Esophagus (tissue), 2 donors: ENCODE results near the gene VPS26C. TPM values are rescaled to one million over a fixed set of nuclear protein-coding genes. Genes with fewer than 3 reads are reported as not detected.

Experiments used
- H3K27ac ChIP-seq, 2 donors: one replicate each; pipeline ENCODE4 v1.5.1; 2013; ENCODE audit warnings: low read depth in 2 of 2, mild to moderate bottlenecking in 2 of 2, inconsistent platforms in 1 of 2, low read length in 1 of 2, moderate library complexity in 1 of 2
- H3K27me3 ChIP-seq, 2 donors: one replicate each; pipeline ENCODE4 v1.6.1; 2013; ENCODE audit warnings: low read length in 2 of 2, control low read depth in 1 of 2, mild to moderate bottlenecking in 1 of 2; ENCODE audit not compliant: insufficient read depth in 2 of 2, control insufficient read depth in 1 of 2
- H3K36me3 ChIP-seq, 2 donors: one replicate each; pipeline ENCODE4 v1.6.1; 2013; ENCODE audit warnings: low read length in 1 of 2; ENCODE audit not compliant: control insufficient read depth in 2 of 2, insufficient read depth in 2 of 2
- H3K4me1 ChIP-seq, 2 donors: one replicate each; pipeline ENCODE4 v1.6.1; 2013; ENCODE audit warnings: low read length in 1 of 2; ENCODE audit not compliant: control insufficient read depth in 2 of 2, insufficient read depth in 2 of 2
- H3K4me3 ChIP-seq, 2 donors: one replicate each; pipeline ENCODE4 v1.5.1; 2013; ENCODE audit warnings: low read length in 2 of 2, mild to moderate bottlenecking in 2 of 2, low read depth in 1 of 2, moderate library complexity in 1 of 2
- H3K9me3 ChIP-seq, 2 donors: one replicate each; pipeline ENCODE4 v1.6.1; 2013; ENCODE audit warnings: mild to moderate bottlenecking in 2 of 2, low read depth in 1 of 2, low read length in 1 of 2, moderate library complexity in 1 of 2; ENCODE audit not compliant: control insufficient read depth in 2 of 2, insufficient read depth in 1 of 2
- WGBS, 2 donors: extraction: QIAGEN DNeasy Blood & Tissue Kit; methylation state at CpG; one replicate each; pipeline ENCODE4 v1.1.7; 2013; 5-methylcytosine and 5-hydroxymethylcytosine counted together
- polyA plus RNA-seq, 2 donors: library from polyadenylated mRNA; stranded (reverse); fragments of 200-250 nt; gene quantifications; one replicate each; pipeline ENCODE4 v1.2.3, GENCODE V29; 2013
- donor health status: healthy with polysubstance abuse.
- donor health status: Bipolar disorder and iron deficiency.

Gene VPS26C
- polyA plus RNA-seq, 2 donors: 12.4 to 18.0 TPM

DNA sequence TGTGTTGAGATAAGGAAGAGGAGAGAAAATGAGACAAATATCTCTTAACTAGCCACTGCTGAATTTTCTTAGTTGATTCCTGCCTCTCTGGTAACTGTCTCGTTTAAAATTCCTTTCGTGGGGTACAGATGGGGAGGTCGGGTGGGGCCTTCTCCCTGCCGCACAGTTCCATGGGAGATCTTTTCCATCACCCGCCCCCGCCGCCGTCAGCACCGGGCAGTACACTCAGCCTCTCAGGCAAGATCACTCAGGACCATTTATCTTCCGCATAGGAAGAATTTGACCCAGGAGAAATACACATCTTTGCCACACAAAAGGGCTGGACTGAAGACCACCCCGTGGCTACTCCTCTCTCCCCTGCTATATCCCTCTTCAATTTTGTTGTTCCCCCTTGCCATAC is 2.3 kb upstream of the VPS26C start:
- Histone ChIP-seq H3K27ac (peak overlapping the region in 1 of 2 donors; percentile 24), H3K4me1 (peaks cover 0 to 3% of the 10 kb centered on the region in 2 donors), H3K36me3 (no peaks in the 10 kb centered on the region), H3K9me3 (no peaks in the 10 kb centered on the region), H3K27me3 (no peaks in the 10 kb centered on the region), H3K4me3 (no peak overlapping the region)
- WGBS, 2 donors: 92 to 93% methylated on average over 11 of the region's 11 CpGs

DNA sequence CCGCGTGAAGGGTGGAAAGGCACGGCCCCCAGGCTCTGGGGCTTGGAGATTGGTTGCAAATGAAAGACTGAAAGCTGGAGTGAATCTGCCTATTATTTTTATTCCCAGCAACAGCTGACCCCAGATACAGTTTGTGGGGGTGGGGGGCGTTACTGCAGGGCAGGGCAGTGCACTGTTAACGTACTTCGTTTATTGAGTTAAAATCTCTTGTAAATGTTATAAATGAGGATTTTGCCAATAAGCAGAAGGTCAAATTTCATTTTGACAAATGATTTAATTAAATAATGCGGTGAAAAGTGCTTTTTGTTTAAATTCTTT is 1.0 kb upstream of the VPS26C start:
- Histone ChIP-seq H3K36me3 (no peaks in the 10 kb centered on the region), H3K27ac (peak overlapping the region; percentile 99 to 100), H3K4me1 (peaks cover 0 to 5% of the 10 kb centered on the region in 2 donors), H3K27me3 (no peaks in the 10 kb centered on the region), H3K4me3 (peak overlapping the region; percentile 78 to 84), H3K9me3 (no peaks in the 10 kb centered on the region)
- 1 to 2% methylated on average over 7 of the region's 7 CpGs for whole genome bisulfite sequencing, 2 donors

DNA sequence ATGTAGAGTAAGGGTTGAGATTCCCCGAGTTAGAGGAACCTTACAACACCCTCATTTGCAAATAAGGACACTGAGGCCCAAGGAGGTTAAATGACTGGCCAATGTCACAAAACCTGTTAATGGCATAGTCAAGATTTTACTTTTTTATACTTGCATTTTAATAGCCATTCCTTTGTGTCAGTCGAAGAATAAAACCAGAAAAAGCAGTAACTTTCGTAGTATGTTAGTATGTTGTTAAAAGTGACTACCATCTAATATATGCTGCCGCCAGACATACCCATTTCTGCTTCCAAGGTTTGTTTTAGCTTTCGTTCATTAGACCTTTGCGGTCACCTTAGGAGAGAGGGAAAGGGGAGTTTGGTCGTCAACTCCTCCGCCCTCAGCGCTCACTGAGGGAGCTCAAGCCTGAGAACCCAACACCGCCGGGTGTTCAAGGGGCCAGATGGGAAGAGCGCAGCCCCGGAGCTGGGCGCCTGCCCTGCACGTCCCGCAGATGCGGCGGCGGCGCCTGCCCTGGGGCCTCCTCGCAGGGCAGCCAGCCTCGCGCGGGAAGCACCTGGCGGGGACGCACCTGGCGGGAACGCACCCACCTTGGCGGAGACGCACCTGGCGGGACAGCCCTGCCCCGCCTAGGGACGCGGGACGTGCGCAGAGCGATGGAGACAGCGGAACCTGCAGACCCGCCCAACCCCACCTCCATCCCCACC is 466 bp downstream of the VPS26C start:
- H3K27me3 ChIP-seq: no peaks in the 10 kb centered on the region
- peak overlapping the region; percentile 99 to 100 for H3K27ac ChIP-seq
- H3K4me3 ChIP-seq: peak overlapping the region; percentile 78 to 84
- H3K9me3 ChIP-seq: no peaks in the 10 kb centered on the region
- no peaks in the 10 kb centered on the region for H3K36me3 ChIP-seq
- WGBS, 2 donors: 1 to 2% methylated on average over 34 to 39 of the region's 39 CpGs
- H3K4me1 ChIP-seq: peaks cover 0 to 5% of the 10 kb centered on the region in 2 donors

DNA sequence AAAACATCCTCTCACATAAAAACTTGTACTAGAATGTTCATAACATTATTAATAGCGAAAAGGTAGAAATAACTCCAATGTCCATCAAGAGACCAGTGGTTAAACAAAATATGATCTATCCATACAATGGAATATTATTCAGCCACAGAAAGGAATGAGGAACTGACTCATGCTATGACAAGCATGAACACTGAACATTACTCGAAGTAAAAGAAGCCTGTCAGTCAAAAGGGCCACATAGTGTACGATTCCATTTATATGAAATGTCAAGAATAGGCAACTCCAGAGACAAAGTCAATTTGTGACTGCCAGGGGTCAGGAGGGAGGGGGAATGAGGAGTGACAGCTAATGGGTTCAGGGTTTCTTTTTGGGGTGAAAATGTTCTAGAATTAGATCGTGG is 2.3 kb downstream of the VPS26C start:
- H3K36me3 ChIP-seq: no peaks in the 10 kb centered on the region
- no peaks in the 10 kb centered on the region for H3K9me3 ChIP-seq
- WGBS, 2 donors: 73 to 86% methylated on average over 4 of the region's 4 CpGs
- H3K27me3 ChIP-seq: no peaks in the 10 kb centered on the region
- H3K4me3 ChIP-seq: no peak overlapping the region
- H3K4me1 ChIP-seq: peaks cover 0 to 2% of the 10 kb centered on the region in 2 donors
- H3K27ac ChIP-seq: peak overlapping the region; percentile 21 to 57

DNA sequence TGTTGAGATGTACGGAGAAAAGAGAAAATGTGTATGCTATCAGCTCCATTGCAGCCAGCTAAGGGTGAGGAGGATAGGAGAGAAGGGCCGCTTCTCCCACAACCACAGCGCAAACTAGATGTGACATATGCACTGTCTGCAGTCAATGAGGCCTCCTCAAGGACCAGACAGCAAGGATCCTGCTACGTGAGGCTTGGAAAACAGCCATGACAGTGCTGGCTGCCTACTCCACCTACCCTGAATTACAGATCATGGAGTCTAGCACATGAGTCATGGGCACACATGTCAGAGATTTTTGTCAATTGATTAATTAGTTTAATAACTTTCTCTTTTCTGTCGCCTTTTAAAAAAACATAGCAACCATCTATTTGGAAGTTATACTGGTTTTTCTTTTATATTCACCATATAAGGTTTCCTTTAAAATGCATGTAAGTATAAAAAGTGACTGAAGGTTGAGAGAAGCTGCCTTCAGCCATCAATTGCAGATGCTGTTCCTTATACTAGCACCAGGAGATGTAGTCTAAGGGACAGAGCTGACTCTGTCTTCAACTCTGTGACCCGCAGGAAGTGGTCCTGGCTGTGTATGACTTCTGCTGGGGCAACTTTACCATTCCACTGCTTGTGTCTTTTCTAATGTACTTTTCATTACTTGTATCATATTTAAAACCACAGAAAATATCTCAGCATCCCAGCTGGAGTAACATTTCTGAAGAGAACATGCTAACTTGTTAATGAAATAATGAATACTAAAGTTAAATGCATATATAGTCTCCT is 3.1 kb downstream of the VPS26C start:
- Histone ChIP-seq H3K27ac (peak overlapping the region; percentile 52 to 93), H3K27me3 (no peaks in the 10 kb centered on the region), H3K4me1 (peaks cover 0 to 2% of the 10 kb centered on the region in 2 donors), H3K4me3 (no peak overlapping the region), H3K9me3 (no peaks in the 10 kb centered on the region), H3K36me3 (no peaks in the 10 kb centered on the region)
- 76 to 83% methylated on average over 6 of the region's 6 CpGs for WGBS, 2 donors

DNA sequence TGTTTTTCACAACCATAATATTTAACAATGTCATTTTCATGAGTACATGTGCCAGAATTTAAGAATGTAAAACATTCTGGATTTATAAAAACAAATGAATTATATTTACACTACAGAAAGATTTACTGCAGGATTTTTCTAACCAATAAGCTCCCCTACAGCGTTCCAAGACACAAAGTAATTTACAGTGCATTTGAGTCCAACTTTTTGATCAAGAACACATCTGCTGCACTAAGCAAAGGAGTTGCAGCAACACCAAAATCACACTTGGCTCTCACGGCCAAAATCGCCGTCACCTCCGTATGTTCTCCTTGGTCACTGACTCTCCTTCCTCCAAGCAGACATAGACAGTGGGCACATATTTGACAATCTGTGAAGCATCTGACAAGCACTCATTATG is 7.7 kb downstream of the VPS26C start:
- H3K27me3 ChIP-seq: no peaks in the 10 kb centered on the region
- H3K4me3 ChIP-seq: no peak overlapping the region
- H3K36me3 ChIP-seq: no peaks in the 10 kb centered on the region
- no peaks in the 10 kb centered on the region for H3K9me3 ChIP-seq
- WGBS, 2 donors: 70 to 74% methylated on average over 5 of the region's 5 CpGs
- peaks cover 0 to 5% of the 10 kb centered on the region in 2 donors for H3K4me1 ChIP-seq
- peak overlapping the region; percentile 2 to 70 for H3K27ac ChIP-seq

DNA sequence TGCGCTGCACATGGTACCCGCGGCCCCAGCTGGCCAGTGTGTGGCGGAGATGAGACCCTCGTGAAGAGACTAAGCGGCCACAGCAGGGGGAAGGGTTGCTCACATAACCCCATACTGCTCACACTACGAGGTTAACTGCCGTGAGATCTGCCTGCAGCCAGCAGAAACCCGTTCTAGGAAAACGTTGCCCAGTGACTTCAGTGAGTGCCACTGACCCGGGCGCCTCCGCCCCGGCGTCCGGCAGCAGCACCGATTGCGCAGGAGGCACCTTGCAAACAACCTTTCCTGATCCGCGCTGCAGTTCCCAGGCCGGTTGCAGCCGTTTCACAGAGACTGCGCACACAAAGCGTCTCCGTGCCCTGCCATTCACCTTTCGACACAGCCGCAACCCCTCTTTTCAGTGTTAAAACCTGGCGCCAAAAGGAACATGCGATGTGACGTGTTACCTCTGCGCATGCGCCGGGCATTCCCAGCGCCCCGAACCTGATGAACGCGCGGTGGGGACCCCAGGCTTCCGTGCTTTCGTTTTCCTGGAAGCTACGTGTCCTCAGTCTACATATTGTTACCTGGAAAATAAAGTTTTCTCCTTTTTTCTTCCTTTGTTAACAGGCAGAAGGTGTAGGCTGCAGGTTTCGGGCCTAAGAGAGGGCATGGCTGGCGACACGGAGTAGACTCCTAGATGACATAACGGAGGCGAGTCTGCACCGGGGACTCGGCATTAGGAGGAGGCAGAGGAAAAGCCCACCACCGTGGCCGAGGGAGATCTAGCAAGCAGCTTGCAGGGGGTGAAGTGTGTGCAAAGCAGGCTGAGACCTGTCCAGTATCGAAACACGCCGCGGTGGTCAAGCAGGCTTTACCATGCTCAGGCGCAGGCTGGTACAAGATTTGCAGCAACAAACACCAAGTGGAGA is 8.9 kb downstream of the VPS26C start:
- Histone ChIP-seq H3K4me3 (peak overlapping the region; percentile 50 to 55), H3K27ac (peak overlapping the region; percentile 87 to 93), H3K27me3 (no peaks in the 10 kb centered on the region), H3K36me3 (no peaks in the 10 kb centered on the region), H3K9me3 (no peaks in the 10 kb centered on the region), H3K4me1 (peaks cover 0 to 3% of the 10 kb centered on the region in 2 donors)
- WGBS, 2 donors: 4 to 8% methylated on average over 55 of the region's 55 CpGs

DNA sequence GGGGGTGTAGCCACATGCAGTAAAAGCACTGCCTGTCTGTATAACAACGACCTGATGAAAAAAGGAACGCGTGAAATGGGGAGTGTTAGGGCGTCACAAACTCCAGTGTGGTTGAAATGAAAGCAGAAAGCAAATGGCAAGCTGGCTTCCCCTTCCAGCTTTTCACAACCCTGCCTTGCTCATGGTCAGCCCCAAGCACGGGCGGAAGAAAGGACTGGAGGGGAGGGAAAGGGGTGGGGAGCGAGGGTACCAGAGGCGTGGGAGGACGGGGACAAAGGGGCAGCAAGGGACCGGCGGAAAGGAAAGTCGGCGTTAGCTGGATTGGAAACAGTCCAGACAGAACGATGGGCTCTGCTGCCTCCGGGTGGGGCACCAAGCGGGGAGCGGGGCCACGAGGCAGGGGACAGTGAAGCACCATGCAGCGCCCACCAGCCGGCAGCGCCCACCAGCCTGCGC is 9.6 kb downstream of the VPS26C start:
- WGBS, 2 donors: 0 to 4% methylated on average over 22 of the region's 22 CpGs
- Histone ChIP-seq H3K27ac (peak overlapping the region; percentile 87 to 93), H3K9me3 (no peaks in the 10 kb centered on the region), H3K4me1 (peaks cover 0 to 3% of the 10 kb centered on the region in 2 donors), H3K4me3 (peak overlapping the region; percentile 50 to 55), H3K36me3 (no peaks in the 10 kb centered on the region), H3K27me3 (no peaks in the 10 kb centered on the region)

DNA sequence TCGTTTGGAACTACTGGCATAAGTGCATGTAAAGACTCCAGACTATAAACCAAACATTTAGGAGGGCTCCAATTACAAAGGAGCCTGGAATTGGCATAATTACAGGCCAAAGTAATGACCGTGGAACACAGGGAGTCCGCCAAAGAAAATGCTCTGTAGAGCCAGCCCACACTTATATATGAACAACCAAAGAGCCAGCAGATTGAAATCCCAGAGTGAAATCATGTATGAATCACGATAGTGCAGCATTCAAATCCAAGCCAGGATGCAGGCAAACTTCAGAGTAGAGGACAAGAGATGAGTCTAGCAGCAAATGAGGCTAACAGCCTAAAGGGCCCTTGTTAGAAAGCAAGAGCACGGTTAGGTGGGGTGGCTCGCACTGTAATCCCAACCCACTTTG is 13.1 kb downstream of the VPS26C start:
- no peak overlapping the region for H3K4me3 ChIP-seq
- no peaks in the 10 kb centered on the region for H3K9me3 ChIP-seq
- 75 to 84% methylated on average over 6 of the region's 6 CpGs for WGBS, 2 donors
- no peaks in the 10 kb centered on the region for H3K27me3 ChIP-seq
- no peaks in the 10 kb centered on the region for H3K36me3 ChIP-seq
- no peak overlapping the region for H3K27ac ChIP-seq
- H3K4me1 ChIP-seq: peaks cover 0 to 3% of the 10 kb centered on the region in 2 donors
